ENCODE data around the gene TCFL5. TPM values are rescaled to one million over a fixed set of nuclear protein-coding genes. Genes with fewer than 3 reads are reported as not detected.

The TCFL5 gene
- total and polyA plus RNA-seq, 2 donors from 2014 or later = 6.1 to 11.5 TPM

DNA sequence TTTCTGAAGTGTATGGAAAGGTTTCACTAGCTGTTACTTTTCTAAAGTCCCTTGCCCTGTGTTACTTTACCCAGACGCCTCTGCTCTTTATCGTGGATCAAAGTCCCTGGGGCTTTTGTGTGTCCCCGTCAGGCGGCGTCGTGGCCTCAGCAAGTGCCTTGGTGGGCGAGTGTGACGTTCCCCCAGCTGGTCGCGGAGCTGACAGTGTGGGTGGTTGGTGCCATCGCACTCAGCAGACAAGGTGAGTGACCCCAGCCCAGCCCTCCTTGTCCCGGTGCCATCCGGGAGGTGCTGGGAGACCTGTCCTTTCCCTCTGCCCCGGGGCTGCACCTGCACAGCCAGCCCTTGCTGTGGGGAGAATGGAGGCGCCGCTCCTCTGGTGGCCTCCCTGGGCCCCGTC lies 27.3 kb upstream of the TCFL5 start:
- FAIRE-seq = no peak
- Histone ChIP-seq H3K27ac (ENCODE audit: low read depth in 2 of 2, low read length in 2 of 2) (no peak overlapping the region), H3K4me1 (ENCODE audit: control insufficient read depth in 2 of 3, insufficient read depth in 2 of 3, low read depth in 1 of 3, low read length in 3 of 3) (peaks cover 0 to 6% (median 0%) of the 10 kb centered on the region in 3 donors), H3K36me3 (ENCODE audit: control insufficient read depth in 2 of 3, insufficient read depth in 3 of 3, low read length in 3 of 3) (peaks cover 8 to 65% (median 49%) of the 10 kb centered on the region in 3 donors), H3K27me3 (ENCODE audit: control insufficient read depth, insufficient read depth, low read length) (no peaks in the 10 kb centered on the region), H3K9ac (ENCODE audit: low read length in 3 of 3) (no peak overlapping the region), H3K9me3 (ENCODE audit: control insufficient read depth in 2 of 3, insufficient read depth in 1 of 3, low read length in 3 of 3) (no peaks in the 10 kb centered on the region), H3K4me3 (ENCODE audit: low read length in 3 of 3) (no peak overlapping the region)
- intact Hi-C loops (cut with DNase I) = no loop called here
- TF ChIP-seq, protein P1, sequence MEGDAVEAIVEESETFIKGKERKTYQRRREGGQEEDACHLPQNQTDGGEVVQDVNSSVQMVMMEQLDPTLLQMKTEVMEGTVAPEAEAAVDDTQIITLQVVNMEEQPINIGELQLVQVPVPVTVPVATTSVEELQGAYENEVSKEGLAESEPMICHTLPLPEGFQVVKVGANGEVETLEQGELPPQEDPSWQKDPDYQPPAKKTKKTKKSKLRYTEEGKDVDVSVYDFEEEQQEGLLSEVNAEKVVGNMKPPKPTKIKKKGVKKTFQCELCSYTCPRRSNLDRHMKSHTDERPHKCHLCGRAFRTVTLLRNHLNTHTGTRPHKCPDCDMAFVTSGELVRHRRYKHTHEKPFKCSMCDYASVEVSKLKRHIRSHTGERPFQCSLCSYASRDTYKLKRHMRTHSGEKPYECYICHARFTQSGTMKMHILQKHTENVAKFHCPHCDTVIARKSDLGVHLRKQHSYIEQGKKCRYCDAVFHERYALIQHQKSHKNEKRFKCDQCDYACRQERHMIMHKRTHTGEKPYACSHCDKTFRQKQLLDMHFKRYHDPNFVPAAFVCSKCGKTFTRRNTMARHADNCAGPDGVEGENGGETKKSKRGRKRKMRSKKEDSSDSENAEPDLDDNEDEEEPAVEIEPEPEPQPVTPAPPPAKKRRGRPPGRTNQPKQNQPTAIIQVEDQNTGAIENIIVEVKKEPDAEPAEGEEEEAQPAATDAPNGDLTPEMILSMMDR (IDR thresholded peaks at IDR 0.05; ENCODE audit: borderline replicate concordance, extremely low read depth, insufficient read depth) = no peak
- DNase-seq = no peak

DNA sequence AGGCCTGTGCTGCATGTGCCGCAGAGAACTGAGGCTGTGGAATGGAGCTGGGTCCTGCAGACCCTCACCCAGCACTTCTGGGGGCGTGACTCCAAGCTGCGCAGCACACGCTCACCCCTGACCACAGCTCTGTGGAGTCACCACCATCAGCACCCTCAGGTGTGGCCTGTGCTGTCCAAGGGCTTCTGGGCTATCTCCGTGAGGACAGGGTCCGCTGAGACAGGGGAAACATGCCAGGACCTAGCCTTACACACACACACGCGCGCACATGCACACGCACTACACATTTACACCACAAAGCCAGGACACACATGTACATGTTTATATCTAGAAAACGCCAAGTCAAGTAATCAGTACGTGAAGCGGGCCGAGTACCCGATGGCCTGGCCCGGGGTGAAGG lies 26.8 kb upstream of the TCFL5 start:
- Histone ChIP-seq H3K9me3 (ENCODE audit: control insufficient read depth in 2 of 3, insufficient read depth in 1 of 3, low read length in 3 of 3) (no peaks in the 10 kb centered on the region), H3K36me3 (ENCODE audit: control insufficient read depth in 2 of 3, insufficient read depth in 3 of 3, low read length in 3 of 3) (peaks cover 8 to 60% (median 44%) of the 10 kb centered on the region in 3 donors), H3K4me3 (ENCODE audit: low read length in 3 of 3) (no peak overlapping the region), H3K9ac (ENCODE audit: low read length in 3 of 3) (no peak overlapping the region), H3K27me3 (ENCODE audit: control insufficient read depth, insufficient read depth, low read length) (no peaks in the 10 kb centered on the region), H3K4me1 (ENCODE audit: control insufficient read depth in 2 of 3, insufficient read depth in 2 of 3, low read depth in 1 of 3, low read length in 3 of 3) (peaks cover 0 to 6% (median 0%) of the 10 kb centered on the region in 3 donors), H3K27ac (ENCODE audit: low read depth in 2 of 2, low read length in 2 of 2) (no peak overlapping the region)
- intact Hi-C loops (cut with DNase I) = no loop called here
- DNase-seq (no peak), FAIRE-seq (no peak)
- TF ChIP-seq, protein P1 (IDR thresholded peaks at IDR 0.05; ENCODE audit: borderline replicate concordance, extremely low read depth, insufficient read depth) = no peak

DNA sequence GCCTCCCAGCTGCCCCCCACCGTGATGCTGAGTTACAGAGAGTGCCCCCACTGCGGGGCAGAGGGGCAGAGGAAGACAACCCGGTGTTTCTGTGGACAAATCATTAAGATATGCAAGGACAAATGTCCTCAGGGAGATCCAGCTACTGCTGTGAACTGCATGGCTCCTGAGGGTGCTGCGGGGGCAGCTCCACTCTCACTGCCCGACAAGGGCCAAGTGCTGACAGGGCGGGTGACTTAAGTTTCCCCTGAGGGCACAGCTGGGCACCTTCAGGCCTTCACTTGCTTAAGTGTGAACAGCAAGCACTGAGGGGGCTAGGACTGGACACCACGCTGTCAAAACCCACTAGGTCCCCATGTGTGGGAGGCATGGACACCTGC lies 26.2 kb upstream of the TCFL5 start:
- FAIRE-seq = no peak
- H3K36me3 ChIP-seq (ENCODE audit: control insufficient read depth in 2 of 3, insufficient read depth in 3 of 3, low read length in 3 of 3) = peaks cover 6 to 59% (median 44%) of the 10 kb centered on the region in 3 donors
- TF ChIP-seq, protein P1 (IDR thresholded peaks at IDR 0.05; ENCODE audit: borderline replicate concordance, extremely low read depth, insufficient read depth) = no peak

More for the DNA sequence above, 26.2 kb upstream of the TCFL5 start:
- intact Hi-C loops (cut with DNase I) = no loop called here
- DNase-seq = no peak
- Histone ChIP-seq H3K9ac (ENCODE audit: low read length in 3 of 3) (no peak overlapping the region), H3K4me3 (ENCODE audit: low read length in 3 of 3) (no peak overlapping the region), H3K9me3 (ENCODE audit: control insufficient read depth in 2 of 3, insufficient read depth in 1 of 3, low read length in 3 of 3) (no peaks in the 10 kb centered on the region), H3K27ac (ENCODE audit: low read depth in 2 of 2, low read length in 2 of 2) (no peak overlapping the region), H3K27me3 (ENCODE audit: control insufficient read depth, insufficient read depth, low read length) (no peaks in the 10 kb centered on the region), H3K4me1 (ENCODE audit: control insufficient read depth in 2 of 3, insufficient read depth in 2 of 3, low read depth in 1 of 3, low read length in 3 of 3) (peaks cover 0 to 6% (median 0%) of the 10 kb centered on the region in 3 donors)
